Thyroid gland (tissue), 4 donors: ENCODE results near the gene GREB1.

Source experiments
- POLR2A ChIP-seq, 2 donors: fragments of 450-650 bp; IDR thresholded peaks; one replicate each; pipeline ENCODE4 v1.6.1; 2017; ENCODE audit warnings: antibody characterized with exemption in 2 of 2, mild to moderate bottlenecking in 2 of 2, moderate library complexity in 1 of 2
- TF ChIP-seq, protein P1 (sequence below), 6 experiments: fragments of 200-600 bp in 3 of 6; fragments of 450-650 bp in 3 of 6; sonication (generic) in 3 of 6; IDR thresholded peaks; one replicate each; pipeline ENCODE4 v1.5.1; 2016 to 2019; ENCODE audit warnings: antibody characterized with exemption in 6 of 6, mild to moderate bottlenecking in 2 of 6, inconsistent platforms in 1 of 6, moderate library complexity in 1 of 6

DNA sequence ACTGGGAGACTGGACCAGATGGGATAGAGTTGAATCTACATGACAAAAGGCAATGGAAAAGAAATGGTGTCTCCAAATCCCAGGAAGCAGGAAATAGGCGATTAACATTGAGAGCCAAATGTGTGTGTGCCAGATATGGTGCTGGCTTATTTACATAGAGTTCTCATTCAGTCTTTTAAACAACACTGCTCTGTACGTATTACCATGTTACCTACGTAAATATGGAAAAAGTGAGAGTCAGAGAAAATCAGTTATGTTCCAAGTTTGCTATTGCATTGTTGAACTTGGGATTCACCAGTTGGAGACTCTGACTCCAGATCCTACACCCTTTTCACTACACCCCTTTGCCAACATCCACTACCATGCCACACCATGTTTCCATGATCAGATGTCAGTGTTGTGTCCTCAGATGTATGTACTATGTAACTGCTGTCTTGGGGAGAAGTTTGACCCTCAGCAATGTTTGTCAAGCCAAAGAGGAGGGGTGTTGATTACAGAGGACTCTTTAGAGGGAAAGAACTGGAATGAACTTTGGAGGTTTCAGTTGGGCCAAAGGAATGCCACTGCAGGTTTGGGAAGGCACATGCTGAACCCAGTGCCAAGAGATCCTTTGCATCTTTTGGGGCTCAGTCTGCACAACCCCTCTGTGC, 19.6 kb upstream of the GREB1 start:
- TF ChIP-seq, protein P1, sequence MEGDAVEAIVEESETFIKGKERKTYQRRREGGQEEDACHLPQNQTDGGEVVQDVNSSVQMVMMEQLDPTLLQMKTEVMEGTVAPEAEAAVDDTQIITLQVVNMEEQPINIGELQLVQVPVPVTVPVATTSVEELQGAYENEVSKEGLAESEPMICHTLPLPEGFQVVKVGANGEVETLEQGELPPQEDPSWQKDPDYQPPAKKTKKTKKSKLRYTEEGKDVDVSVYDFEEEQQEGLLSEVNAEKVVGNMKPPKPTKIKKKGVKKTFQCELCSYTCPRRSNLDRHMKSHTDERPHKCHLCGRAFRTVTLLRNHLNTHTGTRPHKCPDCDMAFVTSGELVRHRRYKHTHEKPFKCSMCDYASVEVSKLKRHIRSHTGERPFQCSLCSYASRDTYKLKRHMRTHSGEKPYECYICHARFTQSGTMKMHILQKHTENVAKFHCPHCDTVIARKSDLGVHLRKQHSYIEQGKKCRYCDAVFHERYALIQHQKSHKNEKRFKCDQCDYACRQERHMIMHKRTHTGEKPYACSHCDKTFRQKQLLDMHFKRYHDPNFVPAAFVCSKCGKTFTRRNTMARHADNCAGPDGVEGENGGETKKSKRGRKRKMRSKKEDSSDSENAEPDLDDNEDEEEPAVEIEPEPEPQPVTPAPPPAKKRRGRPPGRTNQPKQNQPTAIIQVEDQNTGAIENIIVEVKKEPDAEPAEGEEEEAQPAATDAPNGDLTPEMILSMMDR (IDR thresholded peaks at IDR 0.05): no peak
- TF ChIP-seq POLR2A (IDR thresholded peaks at IDR 0.05): no peak
